HG03432 (cell line): Measurements from ENCODE around the gene PDCD1.
"Not testable (repeated sequence)": the region's sequence is repeated elsewhere in the genome, so short reads cannot be mapped to it uniquely, and the experiment has no call there.

ENCODE experiments used
- ATAC-seq: cut with Tn5 transposase; IDR thresholded peaks from one replicate; pipeline ENCODE4 v1.9.1; 2021; ENCODE audit warnings: mild to moderate bottlenecking, moderate library complexity; ENCODE audit not compliant: unreplicated experiment

PDCD1 gene

DNA sequence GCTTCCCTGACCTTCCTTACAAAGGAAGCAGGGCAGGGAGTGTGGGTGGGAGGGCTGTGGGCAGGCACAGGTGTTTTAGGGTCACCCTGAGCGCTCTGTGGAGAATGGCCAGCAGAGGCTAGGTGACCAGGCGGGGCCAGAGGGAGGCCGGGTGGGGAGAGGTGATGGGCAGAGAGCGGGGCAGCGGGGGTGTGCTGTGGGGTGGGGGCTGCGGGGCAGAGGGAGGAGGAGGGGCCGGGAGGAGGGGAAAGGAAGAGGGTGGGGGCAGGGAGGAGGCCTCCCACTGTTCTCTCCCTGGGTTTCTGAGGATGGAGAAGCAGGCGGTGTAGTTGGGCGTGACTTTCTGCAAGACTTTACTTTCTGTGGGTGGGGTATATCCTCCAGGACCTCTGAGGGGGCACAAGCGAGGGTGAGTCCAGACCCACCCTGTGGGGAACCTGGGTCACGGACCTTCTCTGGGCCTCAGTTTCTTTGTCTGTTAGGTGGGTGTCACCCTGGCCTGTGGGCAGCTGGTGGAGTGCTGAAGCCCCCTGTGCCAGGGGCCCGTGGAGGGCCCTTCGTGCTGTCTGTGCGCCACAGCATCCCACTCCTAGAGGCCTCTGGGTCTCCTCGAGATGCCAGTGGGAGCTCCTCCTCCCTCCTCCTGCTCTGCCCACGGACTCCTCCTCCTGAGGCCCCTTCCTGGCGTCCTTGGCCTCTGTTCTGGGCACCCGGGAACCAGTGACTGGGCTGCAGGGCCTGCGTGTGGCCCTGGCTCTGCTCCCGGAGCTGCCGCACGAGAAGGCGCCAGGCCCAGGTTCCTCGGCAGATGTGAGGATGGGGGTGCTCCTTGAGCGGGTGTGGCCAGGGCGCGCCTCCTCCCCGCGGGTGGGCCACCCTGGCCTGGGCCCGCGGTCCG, 56.0 kb downstream of the PDCD1 start:
- ATAC-seq: no peak

DNA sequence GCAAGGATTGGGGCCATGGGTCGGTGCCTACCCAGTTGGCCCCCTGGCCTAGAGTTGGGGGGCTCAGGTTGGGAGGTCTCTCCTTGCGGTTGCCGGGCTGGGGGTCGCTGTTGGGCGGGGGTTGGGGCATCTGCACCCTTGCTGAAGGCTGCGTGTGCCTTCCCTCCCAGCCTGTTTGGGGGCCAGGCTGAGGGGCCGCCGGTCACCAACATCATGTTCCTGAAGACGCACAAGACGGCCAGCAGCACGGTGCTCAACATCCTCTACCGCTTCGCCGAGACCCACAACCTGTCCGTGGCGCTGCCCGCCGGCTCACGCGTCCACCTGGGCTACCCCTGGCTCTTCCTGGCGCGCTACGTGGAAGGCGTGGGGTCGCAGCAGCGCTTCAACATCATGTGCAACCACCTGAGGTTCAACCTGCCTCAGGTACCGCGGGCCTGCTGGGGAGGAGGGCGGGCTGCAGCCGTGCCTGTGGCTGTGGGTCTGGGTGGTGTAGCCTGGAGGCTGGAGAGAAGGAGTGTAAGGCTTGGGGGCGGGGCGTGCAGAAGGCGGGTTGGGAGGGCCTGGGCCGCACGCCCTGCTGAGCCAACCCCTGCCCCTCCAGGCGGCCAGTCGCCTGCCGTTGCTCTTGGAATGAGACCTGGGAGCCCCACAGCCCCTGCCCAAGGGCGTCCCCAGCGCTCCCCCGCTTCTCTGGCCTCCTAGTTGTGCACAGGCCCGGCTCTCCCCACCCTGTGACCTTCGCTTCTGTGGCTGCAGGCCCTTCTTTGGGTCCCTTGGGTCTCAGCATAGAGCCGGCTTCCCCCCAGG, 56.9 kb downstream of the PDCD1 start:
- no peak for ATAC-seq

DNA sequence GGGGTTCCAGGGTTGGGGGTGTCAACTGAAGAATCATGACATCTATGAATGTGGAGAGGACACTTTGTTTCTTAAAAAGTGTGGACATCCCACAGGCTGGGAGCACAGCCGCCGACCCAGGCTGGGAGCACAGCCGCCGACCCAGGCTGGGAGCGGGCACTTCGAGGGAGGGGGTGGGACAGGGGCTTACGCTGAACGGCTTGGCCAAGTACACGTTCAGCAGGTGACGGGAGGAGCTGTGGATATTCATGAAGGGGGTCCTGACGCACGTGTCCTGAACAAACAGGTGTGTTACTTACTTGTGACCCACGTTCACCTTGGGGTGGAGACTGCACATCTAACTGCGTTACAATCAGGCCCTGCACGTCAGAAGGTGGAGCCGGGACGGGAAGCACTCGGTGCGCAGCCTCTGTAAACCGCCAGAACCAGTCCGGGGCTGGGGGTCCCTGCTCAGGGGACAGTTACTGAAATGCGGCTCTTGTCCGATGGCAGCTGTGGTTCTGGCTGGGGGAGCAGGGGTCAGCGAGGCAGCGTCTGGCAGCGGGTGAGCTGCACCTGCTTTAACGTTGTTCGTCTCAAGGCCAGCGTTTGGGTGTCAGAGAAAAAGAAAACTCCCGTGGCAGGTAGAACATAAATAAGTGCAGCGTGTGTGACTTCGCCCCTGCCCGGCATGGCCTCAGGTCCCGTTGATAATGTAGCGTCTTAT, 58.3 kb downstream of the PDCD1 start:
- ATAC-seq: not testable (repeated sequence)
